H1 (cell line): ENCODE results near the gene AKR1C2. TPM values are rescaled to one million over a fixed set of nuclear protein-coding genes. Genes with fewer than 3 reads are reported as not detected.

ENCODE experiments used
- ASH2L ChIP-seq: fragments of 200-600, 300-600 bp; sonication (generic); IDR thresholded peaks from one replicate; pipeline ENCODE4 v1.7.1; 2017; ENCODE audit warnings: low read length
- polyA plus RNA-seq, 7 experiments: library from polyadenylated mRNA; depleted of rRNA in 3 of 7; stranded (reverse) in 5 of 7; unstranded in 2 of 7; fragments of >200 nt in 5 of 7; fragments of 200-250 nt in 2 of 7; gene quantifications; 1 replicate in 5 of 7; 2 replicates in 1 of 7; 4 replicates in 1 of 7; pipeline versions ENCODE4 v1.2.1 to v1.2.3, GENCODE V29; 2011 to 2013; ENCODE audit warnings: missing spikeins in 2 of 7, mixed read lengths in 2 of 7
- total RNA-seq: library from RNA; stranded (reverse); fragmentation: NEBNext Ultra II Directional; extraction: Animal tissue kit (Norgen Biotek cat#: 25700); gene quantifications from 2 replicates; pipeline ENCODE4 v1.2.1, GENCODE V29; 2021

Gene AKR1C2
- total and polyA plus RNA-seq, 2 of the 8 experiments (the other 6 are each of a cell fraction or from before 2014, with no cell fraction given) = 0.77 to 1.2 TPM

- no peak for TF ChIP-seq ASH2L
Observed at GRCh38 chr10:5046410-5046809, 42.8 kb upstream of the AKR1C2 start (continued).
